Smooth muscle cell (in vitro differentiated cells): ENCODE results near the gene ZNF222. TPM values are rescaled to one million over a fixed set of nuclear protein-coding genes. Genes with fewer than 3 reads are reported as not detected.

Experiments used
- DNase-seq: peaks from one replicate; lab custom pipeline; 2025; ENCODE audit not compliant: unreplicated experiment; lab: John Stamatoyannopoulos, UW
- H2AFZ ChIP-seq: fragments of 200-600 bp; sonication (generic); 2 replicates; pipeline ENCODE4 v1.6.0; 2016; ENCODE audit warnings: antibody characterized with exemption, low read depth, mild to moderate bottlenecking
- H3F3A ChIP-seq: fragments of 200-600 bp; sonication (generic); 2 replicates; pipeline ENCODE4 v1.6.0; 2017; ENCODE audit warnings: antibody characterized with exemption, low read depth
- H3K27ac ChIP-seq: fragments of 200-600 bp; sonication (generic); 2 replicates; pipeline ENCODE4 v1.5.1; 2016; ENCODE audit warnings: low read depth, mild to moderate bottlenecking
- H3K27me3 ChIP-seq: fragments of 200-600 bp; sonication (generic); 2 replicates; pipeline ENCODE4 v1.6.1; 2016; ENCODE audit warnings: low read depth, mild to moderate bottlenecking
- H3K36me3 ChIP-seq: fragments of 200-600 bp; sonication (generic); 2 replicates; pipeline ENCODE4 v1.5.1; 2016; ENCODE audit warnings: low read depth
- H3K4me1 ChIP-seq: fragments of 200-600 bp; sonication (generic); 2 replicates; pipeline ENCODE4 v1.5.1; 2016; ENCODE audit warnings: low read depth
- H3K4me2 ChIP-seq: fragments of 200-600 bp; sonication (generic); 2 replicates; pipeline ENCODE4 v1.6.0; 2016; ENCODE audit warnings: mild to moderate bottlenecking
- H3K4me3 ChIP-seq: fragments of 200-600 bp; sonication (generic); 2 replicates; pipeline ENCODE4 v1.5.1; 2016; ENCODE audit warnings: mild to moderate bottlenecking
- H3K79me2 ChIP-seq: fragments of 200-600 bp; sonication (generic); 2 replicates; pipeline ENCODE4 v1.6.0; 2016; ENCODE audit warnings: low read depth, mild to moderate bottlenecking
- H3K9ac ChIP-seq: fragments of 200-600 bp; sonication (generic); 2 replicates; pipeline ENCODE4 v1.6.0; 2016; ENCODE audit warnings: low read depth
- H3K9me3 ChIP-seq: fragments of 200-600 bp; sonication (generic); replicated peaks from 2 replicates; pipeline ENCODE4 v1.5.1; 2016; ENCODE audit warnings: low read depth
- H4K20me1 ChIP-seq: fragments of 200-600 bp; sonication (generic); 2 replicates; pipeline ENCODE4 v1.6.0; 2016; ENCODE audit warnings: low read depth
- CTCF ChIP-seq: fragments of 200-600 bp; sonication (generic); IDR thresholded peaks from 2 replicates; pipeline ENCODE4 v1.5.1; 2017; ENCODE audit warnings: borderline replicate concordance, mild to moderate bottlenecking, antibody characterized with exemption; ENCODE audit not compliant: insufficient read depth, poor library complexity, severe bottlenecking
- WGBS: methylation state at CpG from one replicate; pipeline ENCODE4 v1.1.7; 2016; ENCODE audit warnings: low lambda C conversion rate; 5-methylcytosine and 5-hydroxymethylcytosine counted together
- polyA plus RNA-seq: library from polyadenylated mRNA; unstranded; fragments of >200 nt; fragmentation: Nextera tagmentation; extraction: Ambion mirVana; gene quantifications from 2 replicates; pipeline ENCODE4 v1.2.1, GENCODE V29; 2016
- total RNA-seq: library from RNA; depleted of rRNA; stranded (reverse); fragments of >200 nt; gene quantifications from 2 replicates; pipeline ENCODE4 v1.2.3, GENCODE V29; 2014

ZNF222 gene
- total and polyA plus RNA-seq, 2 experiments from 2014 or later: 5.3 to 5.9 TPM

- Histone ChIP-seq H3K4me3 (no peak overlapping the region), H3K79me2 (peaks cover 18% of the 10 kb centered on the region), H4K20me1 (no peaks in the 10 kb centered on the region), H3K27me3 (no peaks in the 10 kb centered on the region), H3K9me3 (peaks cover 26% of the 10 kb centered on the region), H3K27ac (no peak overlapping the region), H3F3A (no peaks in the 10 kb centered on the region), H3K4me1 (peaks cover 11% of the 10 kb centered on the region), H3K9ac (no peak overlapping the region), H3K36me3 (peaks cover 52% of the 10 kb centered on the region), H3K4me2 (no peak overlapping the region), H2AFZ (no peak overlapping the region)
- DNase-seq: no peak
- TF ChIP-seq CTCF: no peak
- 100% methylated on average over 1 of the region's 1 CpG for WGBS
Observed at GRCh38 chr19:44005973-44006372, 19.2 kb upstream of the ZNF222 start.

GRCh38 chr19:44007473-44007872, 17.7 kb upstream of the ZNF222 start:
- Histone ChIP-seq H3K9me3 (peaks cover 35% of the 10 kb centered on the region), H3K4me3 (no peak overlapping the region), H3K9ac (no peak overlapping the region), H3K27ac (no peak overlapping the region), H3K27me3 (no peaks in the 10 kb centered on the region), H3K4me1 (peaks cover 6% of the 10 kb centered on the region), H3F3A (no peaks in the 10 kb centered on the region), H2AFZ (no peak overlapping the region), H4K20me1 (no peaks in the 10 kb centered on the region), H3K36me3 (peaks cover 63% of the 10 kb centered on the region), H3K4me2 (no peak overlapping the region), H3K79me2 (peaks cover 18% of the 10 kb centered on the region)
- no peak for TF ChIP-seq CTCF
- no peak for DNase-seq
- WGBS: 100% methylated on average over 6 of the region's 6 CpGs

GRCh38 chr19:44010468-44010867, 14.7 kb upstream of the ZNF222 start:
- Histone ChIP-seq H3K27me3 (no peaks in the 10 kb centered on the region), H3K4me2 (no peak overlapping the region), H3F3A (no peaks in the 10 kb centered on the region), H4K20me1 (no peaks in the 10 kb centered on the region), H3K27ac (no peak overlapping the region), H3K4me3 (no peak overlapping the region), H3K9me3 (peaks cover 35% of the 10 kb centered on the region), H3K36me3 (peaks cover 63% of the 10 kb centered on the region), H3K9ac (no peak overlapping the region), H3K79me2 (peaks cover 6% of the 10 kb centered on the region), H2AFZ (no peak overlapping the region), H3K4me1 (no peaks in the 10 kb centered on the region)
- DNase-seq: no peak
- TF ChIP-seq CTCF: no peak
- 93% methylated on average over 5 of the region's 5 CpGs for WGBS

GRCh38 chr19:44019498-44019897, 5.7 kb upstream of the ZNF222 start:
- Histone ChIP-seq H3K9me3 (no peaks in the 10 kb centered on the region), H3K27ac (no peak overlapping the region), H3K79me2 (no peaks in the 10 kb centered on the region), H3K4me3 (no peak overlapping the region), H4K20me1 (no peaks in the 10 kb centered on the region), H3K36me3 (no peaks in the 10 kb centered on the region), H3K9ac (no peak overlapping the region), H3K4me2 (no peak overlapping the region), H2AFZ (no peak overlapping the region), H3F3A (no peaks in the 10 kb centered on the region), H3K27me3 (no peaks in the 10 kb centered on the region), H3K4me1 (no peaks in the 10 kb centered on the region)
- WGBS: 55% methylated on average over 2 of the region's 2 CpGs
- DNase-seq: no peak
- no peak for TF ChIP-seq CTCF
